Ovary (tissue), 9 donors: ENCODE results near the gene TSSC4. TPM values are rescaled to one million over a fixed set of nuclear protein-coding genes. Genes with fewer than 3 reads are reported as not detected.
A peak's percentile ranks its signal among the peaks of the same experiment; 100 is the strongest.

Source experiments
- DNase-seq, 5 donors: peaks; one replicate each; pipeline ENCODE4 v3.0.0-alpha.2; 2019 to 2020
- H3K27ac ChIP-seq, 2 donors: fragments of 200-600 bp; one replicate each; pipeline versions ENCODE4 v1.5.1 to v1.8.0; 2019 to 2022
- H3K27me3 ChIP-seq: fragments of 200-600 bp; one replicate; pipeline ENCODE4 v1.8.0; 2022
- H3K36me3 ChIP-seq: fragments of 200-600 bp; sonication (generic); one replicate; pipeline ENCODE4 v1.5.1; 2019
- H3K4me1 ChIP-seq: one replicate; pipeline ENCODE4 v1.8.1; 2013; ENCODE audit warnings: mild to moderate bottlenecking, moderate library complexity; ENCODE audit not compliant: insufficient read depth
- H3K4me3 ChIP-seq: fragments of 200-600 bp; sonication (generic); one replicate; pipeline ENCODE4 v1.5.1; 2017
- H3K9me3 ChIP-seq, 2 donors: fragments of 200-600 bp in 1 of 2; sonication (generic) in 1 of 2; one replicate each; pipeline versions ENCODE4 v1.5.1 to v1.8.1; 2013 to 2019; ENCODE audit warnings: mild to moderate bottlenecking in 1 of 2, moderate library complexity in 1 of 2
- CTCF ChIP-seq, 3 donors: fragments of 450-650 bp in 2 of 3; fragments of 200-600 bp in 1 of 3; IDR thresholded peaks; one replicate each; pipeline versions ENCODE4 v1.5.1 to v1.8.0; 2016 to 2022; ENCODE audit warnings: antibody characterized with exemption in 3 of 3, mild to moderate bottlenecking in 1 of 3
- EP300 ChIP-seq: sonication (generic); formaldehyde crosslinking; IDR thresholded peaks from one replicate; pipeline ENCODE4 v1.6.1; 2017; ENCODE audit warnings: antibody characterized with exemption
- POLR2A ChIP-seq: fragments of 450-650 bp; IDR thresholded peaks from one replicate; pipeline ENCODE4 v1.6.1; 2017; ENCODE audit warnings: antibody characterized with exemption, mild to moderate bottlenecking, moderate library complexity
- WGBS, 3 donors: extraction: QIAGEN DNeasy Blood & Tissue Kit in 1 of 3; methylation state at CpG; one replicate each; pipeline versions ENCODE4 v1.1.5 to v1.1.7; 2013 to 2017; 5-methylcytosine and 5-hydroxymethylcytosine counted together
- intact Hi-C, 4 donors: fragments of 100-400 bp; cut with DNase I; formaldehyde crosslinking; loops; one replicate each; pipeline versions ENCODE4 v1.11.0 to v1.15.1; 2022 to 2023
- polyA plus RNA-seq, 2 donors: library from polyadenylated mRNA; stranded (reverse); fragments of 200-250 nt in 1 of 2; fragments of 350-450 nt in 1 of 2; fragmentation: Illumina TruSeq in 1 of 2; extraction: RNeasy Lipid Tissue Mini Kit (QIAGEN cat#74804) in 1 of 2; gene quantifications; one replicate each; pipeline ENCODE4 v1.2.3, GENCODE V29; 2013 to 2014
- total RNA-seq, 7 donors: library from RNA; depleted of rRNA in 2 of 7; stranded (reverse); fragments of >200 nt in 2 of 7; fragmentation: NEBNext Ultra II Directional in 3 of 7; extraction: Animal tissue kit (Norgen Biotek cat#: 25700) in 3 of 7; gene quantifications; one replicate each; pipeline versions ENCODE4 v1.1.0 to v1.2.4, GENCODE V29; 2016 to 2023
- donor health status: DM: no; HTN: no; CAD: no; lungs with moderate emphysema.
- donor health status: DM: no; HTN: no; CAD: no.
- donor health status: Bipolar disorder and iron deficiency.
- donor health status: DM: yes; HTN: yes; CAD: no.
- donor health status: DM: no; HTN: no; CAD: no.
- donor health status: DM: yes; HTN: yes; CAD: no.

Gene TSSC4
- total and polyA plus RNA-seq, 9 donors, result 1.3 to 73.4 (median 41.7) TPM

GRCh38 chr11:2432628-2433071 is 32.1 kb downstream of the TSSC4 start:
- H3K36me3 ChIP-seq, result no peaks in the 10 kb centered on the region
- no peak overlapping the region for H3K27ac ChIP-seq
- TF ChIP-seq EP300 (no peak), CTCF (IDR thresholded peaks at IDR 0.05) (no peak), POLR2A (no peak)
- 89 to 91% (median 89%) methylated on average over 5 to 13 of the region's 13 CpGs for WGBS, 3 donors
- intact Hi-C loops, result no loop called here
- peak in 1 of 5 donors; percentile 6 for DNase-seq
- H3K4me1 ChIP-seq, result no peaks in the 10 kb centered on the region
- no peaks in the 10 kb centered on the region for H3K9me3 ChIP-seq
- no peaks in the 10 kb centered on the region for H3K27me3 ChIP-seq
- H3K4me3 ChIP-seq, result no peak overlapping the region

- Histone ChIP-seq H3K27me3 (no peaks in the 10 kb centered on the region), H3K27ac (no peak overlapping the region), H3K4me1 (no peaks in the 10 kb centered on the region), H3K4me3 (no peak overlapping the region), H3K9me3 (no peaks in the 10 kb centered on the region), H3K36me3 (no peaks in the 10 kb centered on the region)
- 81 to 85% (median 83%) methylated on average over 22 of the region's 22 CpGs for WGBS, 3 donors
- intact Hi-C loops, result no loop called here
- DNase-seq, result peak in 1 of 5 donors; percentile 7
- TF ChIP-seq CTCF (IDR thresholded peaks at IDR 0.05), result no peak
- no peak for TF ChIP-seq EP300
- no peak for TF ChIP-seq POLR2A
These were observed 32.8 kb downstream of the TSSC4 start for GRCh38 chr11:2433106-2433925.

GRCh38 chr11:2434008-2434407 is 33.5 kb downstream of the TSSC4 start:
- 79 to 88% (median 82%) methylated on average over 8 of the region's 8 CpGs for WGBS, 3 donors
- intact Hi-C loops, result no loop called here
- H3K36me3 ChIP-seq, result no peaks in the 10 kb centered on the region
- no peaks in the 10 kb centered on the region for H3K4me1 ChIP-seq
- H3K27ac ChIP-seq, result no peak overlapping the region
- no peaks in the 10 kb centered on the region for H3K27me3 ChIP-seq
- no peak for TF ChIP-seq CTCF (IDR thresholded peaks at IDR 0.05)
- no peak for TF ChIP-seq EP300
- TF ChIP-seq POLR2A, result no peak
- no peak overlapping the region for H3K4me3 ChIP-seq
- no peaks in the 10 kb centered on the region for H3K9me3 ChIP-seq
- DNase-seq, result peak in 1 of 5 donors; percentile 5

- TF ChIP-seq EP300 (no peak), POLR2A (no peak), CTCF (IDR thresholded peaks at IDR 0.05) (no peak)
- 73 to 84% (median 74%) methylated on average over 11 of the region's 11 CpGs for WGBS, 3 donors
- H3K27ac ChIP-seq, result no peak overlapping the region
- DNase-seq, result peak in 1 of 5 donors; percentile 1
- no peaks in the 10 kb centered on the region for H3K36me3 ChIP-seq
- H3K27me3 ChIP-seq, result no peaks in the 10 kb centered on the region
- intact Hi-C loops, result no loop called here
- no peaks in the 10 kb centered on the region for H3K9me3 ChIP-seq
- H3K4me1 ChIP-seq, result no peaks in the 10 kb centered on the region
- no peak overlapping the region for H3K4me3 ChIP-seq
These were observed 34.1 kb downstream of the TSSC4 start for GRCh38 chr11:2434506-2435255.
